B cell (primary cell): ENCODE data around the gene ABCC1.

Experiments used
- CTCF ChIP-seq: fragments of 200-600 bp; IDR thresholded peaks from one replicate; pipeline ENCODE4 v1.8.0; 2022; ENCODE audit warnings: antibody characterized with exemption, mild to moderate bottlenecking
- EZH2 ChIP-seq: IDR thresholded peaks from 2 replicates; pipeline ENCODE4 v1.6.1; 2012; ENCODE audit warnings: borderline replicate concordance, low read depth, mild to moderate bottlenecking, moderate library complexity, low read length; ENCODE audit not compliant: insufficient read depth, poor library complexity, severe bottlenecking

- TF ChIP-seq CTCF (no peak), EZH2 (no peak)
Observed at GRCh38 chr16:16109453-16110110, 160.2 kb downstream of the ABCC1 start.
